SK-N-SH (cell line): ENCODE data around the gene SPP2. TPM values are rescaled to one million over a fixed set of nuclear protein-coding genes. Genes with fewer than 3 reads are reported as not detected.
A peak's percentile ranks its signal among the peaks of the same experiment; 100 is the strongest.

Experiments used
- CTCF ChIA-PET: fragments of 300-600, 350-600 bp; formaldehyde crosslinking; extraction: SDS; loops from one replicate; lab custom pipeline; 2021; lab: Yijun Ruan, JAX
- POLR2A ChIA-PET: fragments of 350-600 bp; sonication (Branson Sonifier 250); formaldehyde crosslinking; extraction: SDS; loops from one replicate; lab custom pipeline; 2020; ENCODE audit warnings: antibody characterized with exemption, inconsistent platforms; lab: Yijun Ruan, JAX
- DNase-seq: peaks from one replicate; pipeline ENCODE4 v3.0.0; 2012
- H2AFZ ChIP-seq: fragments of 200-600 bp; sonication (generic); 2 replicates; pipeline ENCODE4 v1.8.1; 2016; ENCODE audit warnings: antibody characterized with exemption, mild to moderate bottlenecking, low read depth
- H3F3A ChIP-seq: fragments of 200-600 bp; sonication (generic); replicated peaks from 2 replicates; pipeline ENCODE3; 2016; ENCODE audit warnings: antibody characterized with exemption, mild to moderate bottlenecking; ENCODE audit not compliant: insufficient read depth
- H3K27ac ChIP-seq, 2 experiments: fragments of 200-500 bp in 1 of 2; fragments of 200-600 bp in 1 of 2; sonication (Bioruptor generic) in 1 of 2; sonication (generic), shearing (Covaris generic) in 1 of 2; 2 replicates each; pipeline versions ENCODE4 v1.5.1 to v1.6.1; 2014 to 2016; ENCODE audit warnings: low read depth in 2 of 2, inconsistent platforms in 1 of 2, low read length in 1 of 2, mild to moderate bottlenecking in 1 of 2, mixed read lengths in 1 of 2
- H3K27me3 ChIP-seq: fragments of 200-600 bp; sonication (generic), shearing (Covaris generic); 2 replicates; pipeline ENCODE4 v1.6.1; 2016; ENCODE audit warnings: mixed run types; ENCODE audit not compliant: insufficient read depth
- H3K36me3 ChIP-seq, 2 experiments: fragments of 200-500 bp in 1 of 2; fragments of 200-600 bp in 1 of 2; sonication (Bioruptor generic) in 1 of 2; sonication (generic) in 1 of 2; replicated peaks in 1 of 2; 2 replicates each; pipeline versions ENCODE3 to v1.5.1; 2014 to 2016; ENCODE audit warnings: low read length in 1 of 2, mild to moderate bottlenecking in 1 of 2; ENCODE audit not compliant: insufficient read depth in 2 of 2, control insufficient read depth in 1 of 2
- H3K4me1 ChIP-seq, 2 experiments: fragments of 200-500 bp in 1 of 2; fragments of 200-600 bp in 1 of 2; sonication (Bioruptor generic) in 1 of 2; sonication (generic), shearing (Covaris generic) in 1 of 2; 2 replicates each; pipeline versions ENCODE4 v1.5.1 to v1.6.1; 2014 to 2016; ENCODE audit warnings: low read depth in 1 of 2, low read length in 1 of 2, mixed run types in 1 of 2; ENCODE audit not compliant: insufficient read depth in 2 of 2, control insufficient read depth in 1 of 2
- H3K4me2 ChIP-seq: fragments of 200-600 bp; sonication (generic), shearing (Covaris generic); 2 replicates; pipeline ENCODE4 v1.6.1; 2017; ENCODE audit warnings: mixed run types
- H3K4me3 ChIP-seq, 2 experiments: fragments of 200-500 bp in 1 of 2; fragments of 200-600 bp in 1 of 2; sonication (Bioruptor generic) in 1 of 2; sonication (generic), shearing (Covaris generic) in 1 of 2; 2 replicates each; pipeline versions ENCODE4 v1.5.1 to v1.8.1; 2014 to 2016; ENCODE audit warnings: low read depth in 2 of 2, inconsistent platforms in 1 of 2, low read length in 1 of 2, mild to moderate bottlenecking in 1 of 2, mixed read lengths in 1 of 2, moderate library complexity in 1 of 2
- H3K79me2 ChIP-seq: fragments of 200-600 bp; sonication (generic); 2 replicates; pipeline ENCODE4 v1.8.1; 2017; ENCODE audit warnings: mild to moderate bottlenecking; ENCODE audit not compliant: insufficient read depth
- H3K9ac ChIP-seq: fragments of 200-600 bp; sonication (generic); 2 replicates; pipeline ENCODE4 v1.6.1; 2017; ENCODE audit warnings: mixed run types
- H3K9me2 ChIP-seq: fragments of 200-600 bp; sonication (generic); 2 replicates; pipeline ENCODE4 v1.6.1; 2017; ENCODE audit warnings: mixed run types
- H3K9me3 ChIP-seq: fragments of 200-600 bp; sonication (generic); 2 replicates; pipeline ENCODE4 v1.6.1; 2017; ENCODE audit warnings: mixed run types, mild to moderate bottlenecking, moderate library complexity
- H4K20me1 ChIP-seq: fragments of 200-600 bp; sonication (generic); 2 replicates; pipeline ENCODE4 v1.6.1; 2017; ENCODE audit warnings: mild to moderate bottlenecking, mixed run types; ENCODE audit not compliant: insufficient read depth
- CHD2 ChIP-seq: fragments of 150-350 bp; IDR thresholded peaks from 2 replicates; pipeline ENCODE4 v1.6.1; 2018; ENCODE audit warnings: low read length; ENCODE audit not compliant: partially characterized antibody
- CTCF ChIP-seq: fragments of 200-600 bp; sonication (generic); IDR thresholded peaks from 2 replicates; pipeline ENCODE4 v1.6.1; 2017; ENCODE audit warnings: antibody characterized with exemption, mild to moderate bottlenecking, moderate library complexity
- EP300 ChIP-seq, 2 experiments: IDR thresholded peaks; 2 replicates each; pipeline versions ENCODE4 v1.4.0 to v1.6.1; 2012; ENCODE audit warnings: borderline replicate concordance in 1 of 2, low read depth in 1 of 2, low read length in 1 of 2
- EZH2phosphoT487 ChIP-seq: fragments of 200-600 bp; sonication (generic); IDR thresholded peaks from 2 replicates; pipeline ENCODE4 v1.6.1; 2017; ENCODE audit warnings: low read depth, mixed run types, mild to moderate bottlenecking, antibody characterized with exemption, moderate library complexity, borderline replicate concordance
- FOXM1 ChIP-seq: IDR thresholded peaks from 2 replicates; pipeline ENCODE4 v1.4.0; 2012; ENCODE audit warnings: low read depth, mild to moderate bottlenecking
- GABPA ChIP-seq: IDR thresholded peaks from 2 replicates; pipeline ENCODE4 v1.4.0; 2012; ENCODE audit warnings: low read depth, mild to moderate bottlenecking
- PBX3 ChIP-seq: IDR thresholded peaks from 2 replicates; pipeline ENCODE4; 2012
- POLR2AphosphoS5 ChIP-seq: IDR thresholded peaks from 2 replicates; pipeline ENCODE4 v1.6.1; 2012; ENCODE audit warnings: low read depth, low read length
- RCOR1 ChIP-seq: fragments of 150-350 bp; IDR thresholded peaks from 2 replicates; pipeline ENCODE4 v1.6.1; 2017; ENCODE audit warnings: antibody characterized with exemption, low read length
- REST ChIP-seq: IDR thresholded peaks from 2 replicates; pipeline ENCODE4 v1.6.1; 2012; ENCODE audit warnings: mild to moderate bottlenecking, low read depth, low read length, moderate library complexity
- RXRA ChIP-seq: IDR thresholded peaks from 2 replicates; pipeline ENCODE4 v1.4.0; 2012; ENCODE audit warnings: low read depth, mild to moderate bottlenecking, borderline replicate concordance
- SIN3A ChIP-seq: IDR thresholded peaks from 2 replicates; pipeline ENCODE4 v1.6.1; 2012; ENCODE audit warnings: low read depth, mild to moderate bottlenecking, low read length, moderate library complexity, borderline replicate concordance
- TAF1 ChIP-seq: IDR thresholded peaks from 2 replicates; pipeline ENCODE4 v1.6.1; 2012; ENCODE audit warnings: low read depth, mild to moderate bottlenecking, low read length, moderate library complexity, borderline replicate concordance
- TEAD4 ChIP-seq: IDR thresholded peaks from 2 replicates; pipeline ENCODE4 v1.4.0; 2012; ENCODE audit warnings: mild to moderate bottlenecking, borderline replicate concordance; ENCODE audit not compliant: insufficient read depth
- USF2 ChIP-seq: fragments of 150-350 bp; IDR thresholded peaks from 2 replicates; pipeline ENCODE4 v1.6.1; 2017; ENCODE audit warnings: antibody characterized with exemption, low read length, low read depth, borderline replicate concordance
- WGBS: methylation state at CpG from one replicate; pipeline ENCODE4 v1.1.6; 2017; ENCODE audit warnings: low lambda C conversion rate; 5-methylcytosine and 5-hydroxymethylcytosine counted together
- polyA plus RNA-seq, 3 experiments: library from polyadenylated mRNA; depleted of rRNA; stranded (reverse); fragments of >200 nt; gene quantifications; 2 replicates each; pipeline ENCODE4 v1.2.3, GENCODE V29; 2012

The SPP2 gene
- polyA plus RNA-seq (2012; rRNA removed), result 0.19 and 0.30 TPM in 2 replicates
- 0.87 and 0.88 TPM in 2 replicates for polyA plus RNA-seq (2012; cell fraction: cytosol; rRNA removed)
- polyA plus RNA-seq (2012; cell fraction: nucleus; rRNA removed), result 0.25 and 0.92 TPM in 2 replicates

GRCh38 chr2:234050455-234051135 lies at the start of gene SPP2:
TSS of gene SPP2 (plus strand) at chr2:234050702. CDS start at chr2:234050787, 85 bp downstream.
- DNase-seq, result no peak
- Histone ChIP-seq H3K9me2 (no peaks in the 10 kb centered on the region), H3K9me3 (no peaks in the 10 kb centered on the region), H3K27ac (peak within 1 kb of the TSS in 1 of 2 experiments; percentile 45; a peak in 1 of 4 replicates), H3K4me3 (no peak within 1 kb of the TSS), H3K36me3 (no peaks in the 10 kb centered on the region), H3K4me1 (peaks cover 0 to 5% of the 10 kb centered on the region in 2 experiments; a peak in 1 of 4 replicates), H3K9ac (no peak within 1 kb of the TSS), H3F3A (peaks cover 5% of the 10 kb centered on the region), H4K20me1 (no peaks in the 10 kb centered on the region), H3K79me2 (no peaks in the 10 kb centered on the region), H3K4me2 (no peak within 1 kb of the TSS; the same call in 1 of the 2 replicates), H3K27me3 (no peaks in the 10 kb centered on the region), H2AFZ (peak within 1 kb of the TSS; percentile 30)
- ChIA-PET POLR2A (no interaction called here), CTCF (interaction anchor here (0.9 kb wide), 1 partner anchor 495 kb away, joined by 3 read pairs; no protein-coding TSS in a partner anchor)
- TF ChIP-seq RCOR1, result no peak
- TF ChIP-seq TEAD4, result no peak
- no peak for TF ChIP-seq CTCF
- TF ChIP-seq POLR2AphosphoS5, result no peak
- TF ChIP-seq USF2, result no peak
- TF ChIP-seq FOXM1, result no peak
- WGBS, result 78% methylated on average over 9 of the region's 9 CpGs

GRCh38 chr2:234001380-234002160 lies 48.9 kb upstream of the SPP2 start:
- Histone ChIP-seq H3K4me2 (no peak overlapping the region), H3K36me3 (no peaks in the 10 kb centered on the region), H3K4me1 (peaks cover 17 to 19% of the 10 kb centered on the region in 2 experiments), H2AFZ (no peak overlapping the region), H3K4me3 (no peak overlapping the region), H4K20me1 (no peaks in the 10 kb centered on the region), H3K27ac (no peak overlapping the region), H3K79me2 (no peaks in the 10 kb centered on the region), H3K27me3 (no peaks in the 10 kb centered on the region), H3F3A (peaks cover 4% of the 10 kb centered on the region), H3K9me2 (no peaks in the 10 kb centered on the region), H3K9me3 (no peaks in the 10 kb centered on the region), H3K9ac (no peak overlapping the region)
- ChIA-PET POLR2A (no interaction called here), CTCF (no interaction called here)
- 95% methylated on average over 8 of the region's 8 CpGs for WGBS
- DNase-seq, result no peak
- TF ChIP-seq EP300 (IDR thresholded peaks at IDR 0.05; ENCODE audit: borderline replicate concordance in 1 of 2, low read depth in 1 of 2, low read length in 1 of 2) (no peak), GABPA (no peak), REST (no peak), CHD2 (no peak), USF2 (no peak), TAF1 (no peak), PBX3 (no peak), SIN3A (no peak), EZH2phosphoT487 (no peak), RXRA (no peak)
